Hippocampal formation (tissue), 2 donors: ENCODE measurements around the gene CDCP1.

Experiments used
- DNase-seq, 2 donors: peaks; one replicate each; lab custom pipeline; 2025; lab: John Stamatoyannopoulos, UW

The CDCP1 gene

GRCh38 chr3:45145681-45146614 lies at the start of gene CDCP1:
TSS of gene CDCP1 (minus strand) at chr3:45146378. CDS start at chr3:45146287, 91 bp downstream.
- DNase-seq = no peak

- no peak for DNase-seq
These were observed 48.6 kb upstream of the CDCP1 start for GRCh38 chr3:45194791-45195190.

- no peak for DNase-seq
These were observed 45.8 kb upstream of the CDCP1 start for GRCh38 chr3:45191924-45192417.

GRCh38 chr3:45191424-45191823 lies 45.2 kb upstream of the CDCP1 start:
- no peak for DNase-seq

- DNase-seq = no peak
These were observed 42.8 kb upstream of the CDCP1 start for GRCh38 chr3:45188719-45189659.

GRCh38 chr3:45187694-45188141 lies 41.5 kb upstream of the CDCP1 start:
- DNase-seq = no peak

- DNase-seq = no peak
These were observed 40.7 kb upstream of the CDCP1 start for GRCh38 chr3:45186871-45187270.

- DNase-seq = no peak
These were observed 39.3 kb upstream of the CDCP1 start for GRCh38 chr3:45185461-45185860.

GRCh38 chr3:45185052-45185451 lies 38.9 kb upstream of the CDCP1 start:
- DNase-seq = no peak

GRCh38 chr3:45183872-45184262 lies 37.7 kb upstream of the CDCP1 start:
- DNase-seq = no peak

GRCh38 chr3:45182915-45183871 lies 37.0 kb upstream of the CDCP1 start:
- DNase-seq = no peak

- no peak for DNase-seq
These were observed 35.3 kb upstream of the CDCP1 start for GRCh38 chr3:45181496-45181895.

- no peak for DNase-seq
These were observed 34.7 kb upstream of the CDCP1 start for GRCh38 chr3:45180899-45181298.

- DNase-seq = no peak
These were observed 33.9 kb upstream of the CDCP1 start for GRCh38 chr3:45180051-45180450.

GRCh38 chr3:45179163-45179562 lies 33.0 kb upstream of the CDCP1 start:
- DNase-seq = no peak

GRCh38 chr3:45178183-45179023 lies 32.2 kb upstream of the CDCP1 start:
- DNase-seq = no peak

GRCh38 chr3:45176912-45177311 lies 30.7 kb upstream of the CDCP1 start:
- DNase-seq = no peak

GRCh38 chr3:45174234-45174633 lies 28.1 kb upstream of the CDCP1 start:
- DNase-seq = no peak

GRCh38 chr3:45173776-45174175 lies 27.6 kb upstream of the CDCP1 start:
- no peak for DNase-seq

- DNase-seq = no peak
These were observed 25.1 kb upstream of the CDCP1 start for GRCh38 chr3:45171283-45171682.
